Measurements from ENCODE around the gene SMPD3. TPM values are rescaled to one million over a fixed set of nuclear protein-coding genes. Genes with fewer than 3 reads are reported as not detected.

SMPD3 gene
- total and polyA plus RNA-seq, 7 donors: 0.49 to 29.7 (median 2.8) TPM

GRCh38 chr16:68444056-68444657, 4.2 kb downstream of the SMPD3 start:
- DNase-seq: no peak
- intact Hi-C loops (cut with DNase I): no loop called here
- H3K4me1 ChIP-seq: peaks cover 0 to 26% (median 21%) of the 10 kb centered on the region in 4 donors
- no peak overlapping the region for H3K4me3 ChIP-seq
- WGBS, 2 donors: 26 to 35% methylated on average over 3 of the region's 3 CpGs
- H3K36me3 ChIP-seq: no peaks in the 10 kb centered on the region
- H3K9me3 ChIP-seq: no peaks in the 10 kb centered on the region
- no peak overlapping the region for H3K27ac ChIP-seq
- H3K27me3 ChIP-seq: peaks cover 0 to 11% (median 0%) of the 10 kb centered on the region in 3 donors
- TF ChIP-seq CTCF (IDR thresholded peaks at IDR 0.05): no peak
- TF ChIP-seq POLR2AphosphoS5 (IDR thresholded peaks at IDR 0.05): no peak
- no peak for TF ChIP-seq POLR2A (IDR thresholded peaks at IDR 0.05)
- TF ChIP-seq EP300 (IDR thresholded peaks at IDR 0.05): no peak

GRCh38 chr16:68436581-68436980, 11.7 kb downstream of the SMPD3 start:
- intact Hi-C loops (cut with DNase I): no loop called here
- no peak for DNase-seq
- Histone ChIP-seq H3K9me3 (peaks cover 0 to 2% (median 0%) of the 10 kb centered on the region in 4 donors), H3K27me3 (peaks cover 0 to 20% (median 0%) of the 10 kb centered on the region in 3 donors), H3K36me3 (no peaks in the 10 kb centered on the region), H3K27ac (no peak overlapping the region), H3K4me1 (no peaks in the 10 kb centered on the region), H3K4me3 (no peak overlapping the region)
- TF ChIP-seq POLR2A (IDR thresholded peaks at IDR 0.05) (no peak), EP300 (IDR thresholded peaks at IDR 0.05) (no peak), POLR2AphosphoS5 (IDR thresholded peaks at IDR 0.05) (no peak), CTCF (IDR thresholded peaks at IDR 0.05) (no peak)
- 89 to 92% methylated on average over 4 of the region's 4 CpGs for WGBS, 2 donors

GRCh38 chr16:68434624-68435210, 13.6 kb downstream of the SMPD3 start:
- intact Hi-C loops (cut with DNase I): no loop called here
- H3K36me3 ChIP-seq: no peaks in the 10 kb centered on the region
- H3K4me1 ChIP-seq: no peaks in the 10 kb centered on the region
- 16 to 40% methylated on average over 5 of the region's 5 CpGs for WGBS, 2 donors
- DNase-seq: no peak
- no peak overlapping the region for H3K27ac ChIP-seq
- no peak for TF ChIP-seq CTCF (IDR thresholded peaks at IDR 0.05)
- TF ChIP-seq POLR2A (IDR thresholded peaks at IDR 0.05): no peak
- TF ChIP-seq EP300 (IDR thresholded peaks at IDR 0.05): no peak
- TF ChIP-seq POLR2AphosphoS5 (IDR thresholded peaks at IDR 0.05): no peak
- peaks cover 0 to 12% (median 0%) of the 10 kb centered on the region in 3 donors for H3K27me3 ChIP-seq
- H3K4me3 ChIP-seq: no peak overlapping the region
- peaks cover 0 to 2% (median 0%) of the 10 kb centered on the region in 4 donors for H3K9me3 ChIP-seq

- TF ChIP-seq POLR2AphosphoS5 (IDR thresholded peaks at IDR 0.05): no peak
- no peak for TF ChIP-seq CTCF (IDR thresholded peaks at IDR 0.05)
- TF ChIP-seq POLR2A (IDR thresholded peaks at IDR 0.05): no peak
- no peak for TF ChIP-seq EP300 (IDR thresholded peaks at IDR 0.05)
- peaks cover 0 to 2% (median 0%) of the 10 kb centered on the region in 4 donors for H3K9me3 ChIP-seq
- DNase-seq: no peak
- H3K27me3 ChIP-seq: peaks cover 0 to 1% (median 0%) of the 10 kb centered on the region in 3 donors
- intact Hi-C loops (cut with DNase I): no loop called here
- no peaks in the 10 kb centered on the region for H3K4me1 ChIP-seq
- WGBS, 2 donors: 87 to 91% methylated on average over 4 of the region's 4 CpGs
- H3K4me3 ChIP-seq: no peak overlapping the region
- no peaks in the 10 kb centered on the region for H3K36me3 ChIP-seq
- H3K27ac ChIP-seq: no peak overlapping the region
Observed at GRCh38 chr16:68433316-68433715, 15.0 kb downstream of the SMPD3 start.

All from sigmoid colon (tissue), 7 donors.